Smooth muscle cell of the brain vasculature (primary cell): Measurements from ENCODE around the gene SEMA7A.

Source experiments
- DNase-seq: peaks from one replicate; pipeline ENCODE4 v3.0.0-alpha.2; 2012; ENCODE audit warnings: low read depth, low spot score

Gene SEMA7A

GRCh38 chr15:74415966-74416916, 17.5 kb downstream of the SEMA7A start:
- no peak for DNase-seq

- DNase-seq = no peak
Observed at GRCh38 chr15:74414603-74415338, 19.0 kb downstream of the SEMA7A start.

GRCh38 chr15:74414081-74414580, 19.6 kb downstream of the SEMA7A start:
- DNase-seq = no peak

- DNase-seq = no peak
Observed at GRCh38 chr15:74413350-74414080, 20.2 kb downstream of the SEMA7A start.

- DNase-seq = no peak
Observed at GRCh38 chr15:74412159-74412558, 21.6 kb downstream of the SEMA7A start.

- DNase-seq = no peak
Observed at GRCh38 chr15:74411686-74412085, 22.1 kb downstream of the SEMA7A start.

- no peak for DNase-seq
Observed at GRCh38 chr15:74410502-74410901, 23.3 kb downstream of the SEMA7A start.

- DNase-seq = no peak
Observed at GRCh38 chr15:74409225-74409624, 24.5 kb downstream of the SEMA7A start.

- no peak for DNase-seq
Observed at GRCh38 chr15:74408815-74409214, 24.9 kb downstream of the SEMA7A start.

GRCh38 chr15:74408385-74408784, 25.4 kb downstream of the SEMA7A start:
- DNase-seq = no peak

GRCh38 chr15:74406992-74407705, 26.6 kb downstream of the SEMA7A start:
- DNase-seq = peak; percentile 47

GRCh38 chr15:74406517-74406916, 27.2 kb downstream of the SEMA7A start:
- no peak for DNase-seq

GRCh38 chr15:74405823-74406222, 27.9 kb downstream of the SEMA7A start:
- DNase-seq = no peak

- DNase-seq = no peak
Observed at GRCh38 chr15:74403991-74404563, 29.7 kb downstream of the SEMA7A start.

- DNase-seq = no peak
Observed at GRCh38 chr15:74403588-74403919, 30.2 kb downstream of the SEMA7A start.

- no peak for DNase-seq
Observed at GRCh38 chr15:74402873-74403587, 30.7 kb downstream of the SEMA7A start.

GRCh38 chr15:74402337-74402841, 31.4 kb downstream of the SEMA7A start:
- no peak for DNase-seq

GRCh38 chr15:74400915-74401757, 32.6 kb downstream of the SEMA7A start:
- DNase-seq = no peak

GRCh38 chr15:74400313-74400860, 33.4 kb downstream of the SEMA7A start:
- no peak for DNase-seq
